Mucosa of rectum (tissue), 2 donors: ENCODE measurements around the gene RPS6KA2.
A peak's percentile ranks its signal among the peaks of the same experiment; 100 is the strongest.

Experiments
- H3K27ac ChIP-seq, 2 donors: one replicate each; pipeline ENCODE4 v1.7.0; 2013; ENCODE audit warnings: inconsistent platforms in 2 of 2, low read depth in 2 of 2, low read length in 2 of 2
- H3K27me3 ChIP-seq, 2 donors: one replicate each; pipeline ENCODE4 v1.7.0; 2013; ENCODE audit warnings: low read length in 2 of 2; ENCODE audit not compliant: control insufficient read depth in 2 of 2, insufficient read depth in 2 of 2
- H3K36me3 ChIP-seq, 2 donors: one replicate each; pipeline ENCODE4 v1.7.0; 2013; ENCODE audit warnings: low read length in 2 of 2; ENCODE audit not compliant: control insufficient read depth in 2 of 2, insufficient read depth in 2 of 2
- H3K4me1 ChIP-seq, 2 donors: one replicate each; pipeline ENCODE4 v1.7.0; 2013; ENCODE audit warnings: low read length in 2 of 2, mild to moderate bottlenecking in 1 of 2; ENCODE audit not compliant: control insufficient read depth in 2 of 2, insufficient read depth in 2 of 2
- H3K4me3 ChIP-seq, 2 donors: one replicate each; pipeline ENCODE4 v1.7.0; 2013; ENCODE audit warnings: low read length in 2 of 2
- H3K9ac ChIP-seq, 2 donors: one replicate each; pipeline ENCODE4 v1.7.0; 2013; ENCODE audit warnings: low read length in 2 of 2, low read depth in 1 of 2, mild to moderate bottlenecking in 1 of 2
- H3K9me3 ChIP-seq, 2 donors: one replicate each; pipeline ENCODE4 v1.7.0; 2013; ENCODE audit warnings: low read length in 2 of 2; ENCODE audit not compliant: control insufficient read depth in 2 of 2
- donor health status: healthy.
- donor health status: Normal muscosa, but diverticular disease.

The RPS6KA2 gene

GRCh38 chr6:166627033-166627874 lies at the start of gene RPS6KA2:
TSS of gene RPS6KA2 (minus strand) at chr6:166627251. CDS start at chr6:166627019, 232 bp downstream.
- peak within 1 kb of the TSS; percentile 72 to 84 for H3K4me3 ChIP-seq
- H3K4me1 ChIP-seq, result peaks cover 13 to 20% of the 10 kb centered on the region in 2 donors
- H3K9me3 ChIP-seq, result no peaks in the 10 kb centered on the region
- H3K27me3 ChIP-seq, result peaks cover 0 to 16% of the 10 kb centered on the region in 2 donors
- H3K36me3 ChIP-seq, result no peaks in the 10 kb centered on the region
- peak within 1 kb of the TSS; percentile 63 to 75 for H3K9ac ChIP-seq
- peak within 1 kb of the TSS; percentile 86 to 88 for H3K27ac ChIP-seq

GRCh38 chr6:166676270-166676860 lies 49.3 kb upstream of the RPS6KA2 start:
- Histone ChIP-seq H3K4me1 (no peaks in the 10 kb centered on the region), H3K9ac (no peak overlapping the region), H3K27ac (no peak overlapping the region), H3K4me3 (no peak overlapping the region), H3K9me3 (no peaks in the 10 kb centered on the region), H3K36me3 (no peaks in the 10 kb centered on the region), H3K27me3 (no peaks in the 10 kb centered on the region)

GRCh38 chr6:166675736-166676135 lies 48.7 kb upstream of the RPS6KA2 start:
- peaks cover 0 to 3% of the 10 kb centered on the region in 2 donors for H3K27me3 ChIP-seq

GRCh38 chr6:166673309-166673708 lies 46.3 kb upstream of the RPS6KA2 start:
- Histone ChIP-seq H3K4me3 (no peak overlapping the region), H3K4me1 (no peaks in the 10 kb centered on the region), H3K36me3 (no peaks in the 10 kb centered on the region), H3K27ac (no peak overlapping the region), H3K27me3 (peaks cover 0 to 8% of the 10 kb centered on the region in 2 donors), H3K9ac (no peak overlapping the region), H3K9me3 (no peaks in the 10 kb centered on the region)

More at GRCh38 chr6:166675736-166676135, 48.7 kb upstream of the RPS6KA2 start:
- H3K4me1 ChIP-seq, result no peaks in the 10 kb centered on the region
- no peaks in the 10 kb centered on the region for H3K36me3 ChIP-seq
- no peaks in the 10 kb centered on the region for H3K9me3 ChIP-seq
- H3K4me3 ChIP-seq, result no peak overlapping the region
- no peak overlapping the region for H3K9ac ChIP-seq
- H3K27ac ChIP-seq, result no peak overlapping the region

- Histone ChIP-seq H3K27ac (no peak overlapping the region), H3K27me3 (peaks cover 0 to 8% of the 10 kb centered on the region in 2 donors)
Measured at GRCh38 chr6:166672624-166673206, 45.7 kb upstream of the RPS6KA2 start.

DNA sequence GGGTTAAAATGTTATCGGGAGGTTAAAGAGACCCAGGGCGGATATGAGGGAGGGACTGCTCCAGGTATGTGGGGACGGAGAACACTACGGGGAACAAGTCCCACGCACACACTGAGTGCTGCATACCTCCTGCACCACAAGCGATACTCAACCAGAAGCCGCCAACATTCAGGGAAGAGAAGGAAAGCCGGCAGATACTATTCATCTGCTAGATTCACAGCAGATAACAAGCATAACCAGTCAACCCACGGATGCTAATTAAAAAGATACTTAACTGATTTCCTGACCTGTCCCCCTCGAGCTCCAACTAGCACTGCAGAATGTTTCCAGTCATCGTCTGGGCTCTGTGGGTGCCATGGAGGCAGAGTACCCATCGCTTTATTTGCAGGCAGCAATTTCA lies 45.1 kb upstream of the RPS6KA2 start:
- Histone ChIP-seq H3K4me3 (no peak overlapping the region), H3K4me1 (no peaks in the 10 kb centered on the region), H3K36me3 (no peaks in the 10 kb centered on the region), H3K27me3 (peaks cover 0 to 8% of the 10 kb centered on the region in 2 donors), H3K27ac (no peak overlapping the region), H3K9me3 (no peaks in the 10 kb centered on the region), H3K9ac (no peak overlapping the region)

More at GRCh38 chr6:166672624-166673206, 45.7 kb upstream of the RPS6KA2 start:
- no peak overlapping the region for H3K9ac ChIP-seq
- no peaks in the 10 kb centered on the region for H3K4me1 ChIP-seq
- no peaks in the 10 kb centered on the region for H3K36me3 ChIP-seq
- H3K4me3 ChIP-seq, result no peak overlapping the region
- H3K9me3 ChIP-seq, result no peaks in the 10 kb centered on the region

GRCh38 chr6:166671434-166672081 lies 44.5 kb upstream of the RPS6KA2 start:
- H3K9me3 ChIP-seq, result no peaks in the 10 kb centered on the region
- no peak overlapping the region for H3K27ac ChIP-seq
- no peaks in the 10 kb centered on the region for H3K36me3 ChIP-seq
- H3K4me1 ChIP-seq, result no peaks in the 10 kb centered on the region
- H3K4me3 ChIP-seq, result no peak overlapping the region
- H3K9ac ChIP-seq, result no peak overlapping the region
- peaks cover 0 to 8% of the 10 kb centered on the region in 2 donors for H3K27me3 ChIP-seq

DNA sequence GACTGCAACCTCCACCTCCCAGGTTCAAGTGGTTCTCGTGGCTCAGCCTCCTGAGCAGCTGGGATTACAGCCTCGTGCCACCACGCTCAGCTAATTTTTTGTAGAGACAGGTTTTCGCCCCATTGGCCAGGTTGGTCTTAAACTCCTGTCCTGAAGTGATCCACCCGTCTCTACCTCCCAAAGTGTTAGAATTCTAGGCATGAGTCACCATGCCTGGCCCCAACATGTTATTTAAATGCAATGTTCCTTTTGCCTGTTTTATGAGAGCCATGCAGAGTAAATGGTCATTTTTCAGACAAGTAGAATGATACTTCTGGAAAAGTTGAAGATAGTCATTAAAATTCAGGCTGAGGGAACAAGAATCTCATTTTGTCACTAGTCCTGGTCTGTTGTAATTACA lies 43.8 kb upstream of the RPS6KA2 start:
- no peak overlapping the region for H3K9ac ChIP-seq
- no peak overlapping the region for H3K4me3 ChIP-seq
- no peaks in the 10 kb centered on the region for H3K4me1 ChIP-seq
- H3K9me3 ChIP-seq, result no peaks in the 10 kb centered on the region
- H3K36me3 ChIP-seq, result no peaks in the 10 kb centered on the region
- no peak overlapping the region for H3K27ac ChIP-seq
- H3K27me3 ChIP-seq, result peaks cover 0 to 8% of the 10 kb centered on the region in 2 donors

- Histone ChIP-seq H3K4me3 (no peak overlapping the region), H3K4me1 (no peaks in the 10 kb centered on the region), H3K9ac (no peak overlapping the region), H3K9me3 (no peaks in the 10 kb centered on the region), H3K27ac (no peak overlapping the region), H3K36me3 (no peaks in the 10 kb centered on the region), H3K27me3 (peaks cover 0 to 8% of the 10 kb centered on the region in 2 donors)
Measured at GRCh38 chr6:166670013-166670412, 43.0 kb upstream of the RPS6KA2 start.
